ENCODE data around the gene LYSMD4.

LYSMD4 gene

GRCh38 chr15:99702895-99703602, 30.2 kb downstream of the LYSMD4 start:
- TF ChIP-seq CTCF (IDR thresholded peaks at IDR 0.05; ENCODE audit: low read depth, low read length, missing control alignments), result no peak
- no peak overlapping the region for H3K4me3 ChIP-seq (ENCODE audit: low read depth, low read length)
- in situ Hi-C loops (cut with HindIII; ENCODE audit: low sequenced_read_pairs), result loop anchor here (25.0 kb wide), 1 partner anchor 416 kb away; no protein-coding TSS in a partner anchor
- DNase-seq (ENCODE audit: low read depth), result no peak

GRCh38 chr15:99696096-99696495, 37.1 kb downstream of the LYSMD4 start:
- no peak for TF ChIP-seq CTCF (IDR thresholded peaks at IDR 0.05; ENCODE audit: low read depth, low read length, missing control alignments)
- in situ Hi-C loops (cut with HindIII; ENCODE audit: low sequenced_read_pairs), result no loop called here
- DNase-seq (ENCODE audit: low read depth), result no peak
- H3K4me3 ChIP-seq (ENCODE audit: low read depth, low read length), result no peak overlapping the region

GRCh38 chr15:99692825-99693224, 40.4 kb downstream of the LYSMD4 start:
- in situ Hi-C loops (cut with HindIII; ENCODE audit: low sequenced_read_pairs), result no loop called here

GRCh38 chr15:99686290-99686689, 46.9 kb downstream of the LYSMD4 start:
- H3K4me3 ChIP-seq (ENCODE audit: low read depth, low read length), result no peak overlapping the region
- no peak for TF ChIP-seq CTCF (IDR thresholded peaks at IDR 0.05; ENCODE audit: low read depth, low read length, missing control alignments)
- in situ Hi-C loops (cut with HindIII; ENCODE audit: low sequenced_read_pairs), result no loop called here
- DNase-seq (ENCODE audit: low read depth), result no peak

More at GRCh38 chr15:99692825-99693224, 40.4 kb downstream of the LYSMD4 start:
- DNase-seq (ENCODE audit: low read depth), result no peak
- H3K4me3 ChIP-seq (ENCODE audit: low read depth, low read length), result no peak overlapping the region
- TF ChIP-seq CTCF (IDR thresholded peaks at IDR 0.05; ENCODE audit: low read depth, low read length, missing control alignments), result no peak

GRCh38 chr15:99683000-99683670, 50.1 kb downstream of the LYSMD4 start:
- in situ Hi-C loops (cut with HindIII; ENCODE audit: low sequenced_read_pairs), result no loop called here
- TF ChIP-seq CTCF (IDR thresholded peaks at IDR 0.05; ENCODE audit: low read depth, low read length, missing control alignments), result no peak
- DNase-seq (ENCODE audit: low read depth), result no peak
- no peak overlapping the region for H3K4me3 ChIP-seq (ENCODE audit: low read depth, low read length)

- peak; percentile 67 for DNase-seq (ENCODE audit: low read depth)
- no peak for TF ChIP-seq CTCF (IDR thresholded peaks at IDR 0.05; ENCODE audit: low read depth, low read length, missing control alignments)
- no peak overlapping the region for H3K4me3 ChIP-seq (ENCODE audit: low read depth, low read length)
- in situ Hi-C loops (cut with HindIII; ENCODE audit: low sequenced_read_pairs), result no loop called here
Observed at GRCh38 chr15:99682455-99682854, 50.8 kb downstream of the LYSMD4 start.
